Left ventricle myocardium inferior (tissue), 1 donor: ENCODE results near the gene FBXO34. TPM values are rescaled to one million over a fixed set of nuclear protein-coding genes. Genes with fewer than 3 reads are reported as not detected.

ENCODE experiments used
- DNase-seq: peaks from one replicate; pipeline ENCODE4 v3.0.0-alpha.2; 2020
- H3K27ac ChIP-seq: fragments of 200-600 bp; replicated peaks from 2 replicates; pipeline ENCODE4 v1.8.0; 2021
- H3K27me3 ChIP-seq: fragments of 200-600 bp; 2 replicates; pipeline ENCODE4 v1.8.0; 2021; ENCODE audit warnings: low read depth
- H3K36me3 ChIP-seq: fragments of 200-600 bp; 2 replicates; pipeline ENCODE4 v1.8.0; 2021
- H3K4me1 ChIP-seq: fragments of 200-600 bp; 2 replicates; pipeline ENCODE4 v1.8.0; 2021
- H3K4me3 ChIP-seq: fragments of 200-600 bp; 2 replicates; pipeline ENCODE4 v1.8.0; 2021; ENCODE audit warnings: mild to moderate bottlenecking, moderate library complexity
- H3K9me3 ChIP-seq: fragments of 200-600 bp; replicated peaks from 2 replicates; pipeline ENCODE4 v1.8.0; 2021
- intact Hi-C: fragments of 100-400 bp; cut with micrococcal nuclease; formaldehyde crosslinking; loops from one replicate; pipeline ENCODE4 v1.11.0; 2022
- total RNA-seq: library from RNA; stranded (reverse); fragmentation: NEBNext Ultra II Directional; extraction: Animal tissue kit (Norgen Biotek cat#: 25700); gene quantifications from one replicate; pipeline ENCODE4 v1.2.1, GENCODE V29; 2021
- TF ChIP-seq, protein P1 (sequence below): fragments of 200-600 bp; IDR thresholded peaks from 2 replicates; pipeline ENCODE4 v1.8.0; 2021; ENCODE audit warnings: antibody characterized with exemption, mild to moderate bottlenecking, borderline replicate concordance
- donor health status: DM: no; HTN: yes; CAD: no; lungs with severe emphysema.

Gene FBXO34
- total RNA-seq, 1 donor from 2014 or later: 22.4 TPM

DNA sequence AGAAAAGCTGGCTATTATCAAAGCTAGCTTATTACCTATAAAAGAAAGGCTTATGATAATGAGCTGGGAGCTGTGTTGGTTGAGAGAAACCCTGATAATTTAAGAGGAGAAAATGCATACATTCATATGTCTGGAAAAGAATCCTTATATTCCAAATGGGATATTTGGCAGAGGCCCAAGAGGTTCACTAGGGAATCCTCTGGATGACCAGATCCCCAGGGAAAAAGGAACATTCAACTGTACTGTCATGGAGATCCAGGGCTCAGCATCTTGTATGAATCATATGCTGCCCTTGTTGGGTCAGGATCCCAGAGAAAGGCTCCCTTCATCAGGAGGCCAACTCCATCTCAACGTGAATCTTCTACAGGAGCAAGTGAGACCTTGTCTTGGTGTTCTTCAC, 16.6 kb upstream of the FBXO34 start:
- Histone ChIP-seq H3K4me1 (peaks cover 9% of the 10 kb centered on the region), H3K9me3 (no peaks in the 10 kb centered on the region), H3K27ac (no peak overlapping the region), H3K4me3 (no peak overlapping the region), H3K36me3 (no peaks in the 10 kb centered on the region), H3K27me3 (no peaks in the 10 kb centered on the region)
- TF ChIP-seq, protein P1, sequence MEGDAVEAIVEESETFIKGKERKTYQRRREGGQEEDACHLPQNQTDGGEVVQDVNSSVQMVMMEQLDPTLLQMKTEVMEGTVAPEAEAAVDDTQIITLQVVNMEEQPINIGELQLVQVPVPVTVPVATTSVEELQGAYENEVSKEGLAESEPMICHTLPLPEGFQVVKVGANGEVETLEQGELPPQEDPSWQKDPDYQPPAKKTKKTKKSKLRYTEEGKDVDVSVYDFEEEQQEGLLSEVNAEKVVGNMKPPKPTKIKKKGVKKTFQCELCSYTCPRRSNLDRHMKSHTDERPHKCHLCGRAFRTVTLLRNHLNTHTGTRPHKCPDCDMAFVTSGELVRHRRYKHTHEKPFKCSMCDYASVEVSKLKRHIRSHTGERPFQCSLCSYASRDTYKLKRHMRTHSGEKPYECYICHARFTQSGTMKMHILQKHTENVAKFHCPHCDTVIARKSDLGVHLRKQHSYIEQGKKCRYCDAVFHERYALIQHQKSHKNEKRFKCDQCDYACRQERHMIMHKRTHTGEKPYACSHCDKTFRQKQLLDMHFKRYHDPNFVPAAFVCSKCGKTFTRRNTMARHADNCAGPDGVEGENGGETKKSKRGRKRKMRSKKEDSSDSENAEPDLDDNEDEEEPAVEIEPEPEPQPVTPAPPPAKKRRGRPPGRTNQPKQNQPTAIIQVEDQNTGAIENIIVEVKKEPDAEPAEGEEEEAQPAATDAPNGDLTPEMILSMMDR: no peak
- intact Hi-C loops: no loop called here
- no peak for DNase-seq

DNA sequence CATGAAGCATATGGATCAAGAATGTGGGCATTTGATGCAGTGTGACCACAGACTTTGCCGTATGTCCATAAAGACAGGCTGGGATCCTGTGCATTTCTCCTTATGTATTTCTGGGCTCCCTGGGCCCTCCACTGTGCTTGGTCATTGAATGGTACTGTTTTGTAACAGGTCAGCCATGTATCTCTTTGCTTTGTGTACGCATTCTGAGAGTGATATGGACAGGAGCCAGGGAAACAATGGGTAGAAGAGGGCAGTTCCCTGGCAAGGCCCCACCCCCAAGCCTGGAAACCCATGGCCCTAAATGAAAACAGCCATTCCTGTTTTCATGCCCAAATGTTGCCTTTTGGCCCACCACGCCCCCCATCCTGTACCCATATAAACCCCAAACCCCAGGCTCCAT, 15.2 kb upstream of the FBXO34 start:
- H3K27ac ChIP-seq: no peak overlapping the region
- peaks cover 9% of the 10 kb centered on the region for H3K4me1 ChIP-seq
- H3K9me3 ChIP-seq: no peaks in the 10 kb centered on the region
- intact Hi-C loops: no loop called here
- H3K36me3 ChIP-seq: no peaks in the 10 kb centered on the region
- no peaks in the 10 kb centered on the region for H3K27me3 ChIP-seq
- TF ChIP-seq, protein P1: no peak
- DNase-seq: no peak
- H3K4me3 ChIP-seq: no peak overlapping the region

DNA sequence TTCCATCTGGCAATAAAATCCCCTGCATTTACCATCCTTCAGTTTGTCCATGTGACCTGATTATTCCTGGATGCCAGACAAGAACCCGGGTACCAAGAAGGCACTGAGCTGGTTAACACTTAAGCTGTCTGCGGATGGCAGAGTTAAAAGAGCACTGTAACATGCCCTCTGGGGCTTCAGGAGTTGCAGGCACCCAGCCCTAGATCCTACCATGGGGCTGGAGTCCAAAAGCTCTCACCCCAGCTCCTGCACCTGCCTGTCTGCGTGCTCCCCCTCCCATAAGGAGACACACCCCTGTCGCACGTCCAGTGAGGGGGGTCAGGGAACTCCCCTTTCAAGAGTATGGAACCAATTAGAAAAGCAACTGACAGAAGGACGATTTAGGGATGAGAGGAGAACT, 14.6 kb upstream of the FBXO34 start:
- TF ChIP-seq, protein P1: no peak

DNA sequence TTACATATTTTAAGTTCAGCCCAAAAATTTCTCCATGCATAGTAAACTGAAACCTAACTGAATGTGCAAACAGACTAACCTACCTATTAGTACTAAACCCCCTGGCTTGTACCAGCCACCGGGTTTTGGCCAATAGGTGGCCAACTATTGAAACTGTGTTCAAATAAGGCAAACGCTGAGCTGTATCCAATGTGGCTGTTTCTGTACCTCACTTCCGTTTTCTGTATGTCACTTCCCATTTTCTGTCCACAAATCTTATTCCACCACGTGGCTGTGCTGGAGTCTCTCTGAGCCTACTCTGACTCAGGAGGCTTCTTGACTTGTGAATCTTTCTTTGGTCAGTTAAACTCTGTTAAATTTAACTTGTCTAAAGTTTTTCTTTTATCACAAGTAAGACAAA, 6.0 kb upstream of the FBXO34 start:
- Histone ChIP-seq H3K4me1 (no peaks in the 10 kb centered on the region), H3K27me3 (no peaks in the 10 kb centered on the region), H3K9me3 (no peaks in the 10 kb centered on the region), H3K4me3 (no peak overlapping the region), H3K36me3 (no peaks in the 10 kb centered on the region), H3K27ac (no peak overlapping the region)
- TF ChIP-seq, protein P1: no peak
- intact Hi-C loops: no loop called here
- DNase-seq: no peak

More for the DNA sequence above, 14.6 kb upstream of the FBXO34 start:
- Histone ChIP-seq H3K4me3 (no peak overlapping the region), H3K27me3 (no peaks in the 10 kb centered on the region), H3K36me3 (no peaks in the 10 kb centered on the region), H3K27ac (no peak overlapping the region), H3K9me3 (no peaks in the 10 kb centered on the region), H3K4me1 (peaks cover 9% of the 10 kb centered on the region)
- intact Hi-C loops: no loop called here
- no peak for DNase-seq

DNA sequence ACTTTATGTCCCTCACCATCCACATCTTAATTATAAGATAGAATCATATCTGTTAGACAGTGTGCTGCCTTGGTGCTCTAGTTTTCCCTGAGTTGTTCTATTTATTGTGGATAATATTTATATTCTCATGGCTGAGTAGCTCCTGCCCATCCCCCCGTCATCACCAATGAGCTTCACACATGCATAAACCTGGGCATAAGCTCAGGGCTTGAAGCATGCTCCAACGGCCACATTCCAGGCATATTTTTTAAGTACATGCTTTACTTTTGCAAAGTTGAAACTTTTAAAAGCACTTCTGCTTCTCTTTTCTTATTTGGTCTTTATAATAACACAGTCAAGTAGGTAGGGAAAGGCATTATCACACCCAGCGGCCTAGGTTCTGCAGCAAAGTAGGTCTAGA, 3.4 kb upstream of the FBXO34 start:
- Histone ChIP-seq H3K36me3 (no peaks in the 10 kb centered on the region), H3K27ac (no peak overlapping the region), H3K4me3 (no peak overlapping the region), H3K9me3 (no peaks in the 10 kb centered on the region), H3K27me3 (no peaks in the 10 kb centered on the region), H3K4me1 (peaks cover 16% of the 10 kb centered on the region)
- TF ChIP-seq, protein P1: no peak
- no peak for DNase-seq
- intact Hi-C loops: no loop called here
